ENCODE results near the gene KSR1. TPM values are rescaled to one million over a fixed set of nuclear protein-coding genes. Genes with fewer than 3 reads are reported as not detected.
A peak's percentile ranks its signal among the peaks of the same experiment; 100 is the strongest.

Gene KSR1
- total and polyA plus RNA-seq, 12 donors: 16.0 to 50.4 (median 38.5) TPM

DNA sequence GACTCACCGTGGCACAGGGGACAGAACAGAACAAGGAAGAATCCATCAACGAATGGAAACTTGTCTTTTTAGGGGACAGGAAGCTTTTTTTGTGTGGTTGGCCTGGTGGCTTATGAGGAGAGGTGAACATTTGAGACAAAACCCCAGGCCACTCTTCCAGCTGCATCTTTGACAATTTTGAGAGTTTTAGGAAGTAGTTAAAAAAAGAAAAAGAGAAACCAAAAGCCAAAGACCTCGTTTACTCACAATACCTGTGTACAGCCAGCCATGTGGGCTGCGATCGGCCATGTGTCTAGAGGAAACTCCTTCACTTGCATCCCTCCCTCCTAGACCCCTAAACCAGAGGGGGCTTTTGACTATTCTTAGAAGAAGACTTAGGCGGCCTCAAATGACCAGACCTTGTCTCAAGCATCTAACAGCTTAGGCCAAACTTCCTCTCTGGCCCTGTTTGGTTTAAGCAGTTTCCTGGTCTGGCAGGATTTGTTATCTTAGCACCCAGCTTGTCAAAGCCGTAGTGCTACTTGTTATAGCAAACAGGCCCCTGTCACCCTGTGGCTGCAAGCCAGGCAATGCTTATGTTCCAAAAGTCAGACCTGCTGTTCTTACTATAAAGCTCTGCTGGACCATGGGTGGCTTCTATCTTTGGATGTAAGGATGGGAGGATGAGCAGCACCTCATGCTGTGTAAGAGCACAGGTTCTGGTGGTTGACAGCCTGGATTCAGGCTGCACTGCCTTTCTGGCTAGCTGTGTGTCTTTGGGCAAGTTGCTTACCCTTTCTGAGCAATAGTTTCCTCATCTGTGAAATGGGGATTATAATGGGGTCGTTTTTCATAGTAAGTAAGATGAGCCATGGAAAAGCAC is 17.7 kb downstream of the KSR1 start:
- no peaks in the 10 kb centered on the region for H3K9me3 ChIP-seq (replicated peaks in 1 of 3)
- TF ChIP-seq POLR2A (IDR thresholded peaks at IDR 0.05): no peak
- TF ChIP-seq, protein P1, sequence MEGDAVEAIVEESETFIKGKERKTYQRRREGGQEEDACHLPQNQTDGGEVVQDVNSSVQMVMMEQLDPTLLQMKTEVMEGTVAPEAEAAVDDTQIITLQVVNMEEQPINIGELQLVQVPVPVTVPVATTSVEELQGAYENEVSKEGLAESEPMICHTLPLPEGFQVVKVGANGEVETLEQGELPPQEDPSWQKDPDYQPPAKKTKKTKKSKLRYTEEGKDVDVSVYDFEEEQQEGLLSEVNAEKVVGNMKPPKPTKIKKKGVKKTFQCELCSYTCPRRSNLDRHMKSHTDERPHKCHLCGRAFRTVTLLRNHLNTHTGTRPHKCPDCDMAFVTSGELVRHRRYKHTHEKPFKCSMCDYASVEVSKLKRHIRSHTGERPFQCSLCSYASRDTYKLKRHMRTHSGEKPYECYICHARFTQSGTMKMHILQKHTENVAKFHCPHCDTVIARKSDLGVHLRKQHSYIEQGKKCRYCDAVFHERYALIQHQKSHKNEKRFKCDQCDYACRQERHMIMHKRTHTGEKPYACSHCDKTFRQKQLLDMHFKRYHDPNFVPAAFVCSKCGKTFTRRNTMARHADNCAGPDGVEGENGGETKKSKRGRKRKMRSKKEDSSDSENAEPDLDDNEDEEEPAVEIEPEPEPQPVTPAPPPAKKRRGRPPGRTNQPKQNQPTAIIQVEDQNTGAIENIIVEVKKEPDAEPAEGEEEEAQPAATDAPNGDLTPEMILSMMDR (IDR thresholded peaks at IDR 0.05): no peak
- no peaks in the 10 kb centered on the region for H3K27me3 ChIP-seq
- intact Hi-C loops (cut with DNase I): no loop called here
- no peak overlapping the region for H3K4me3 ChIP-seq
- H3K4me1 ChIP-seq (replicated peaks in 1 of 2): peaks cover 17 to 48% of the 10 kb centered on the region in 2 donors
- peak in 5 of 7 donors; percentile 58 to 75 (median 63) for DNase-seq
- no peaks in the 10 kb centered on the region for H3K36me3 ChIP-seq (replicated peaks in 1 of 2)
- WGBS, 4 donors: 39 to 49% (median 42%) methylated on average over 8 of the region's 8 CpGs
- H3K27ac ChIP-seq: peak overlapping the region in 3 of 5 donors; percentile 16 to 38 (median 37)

DNA sequence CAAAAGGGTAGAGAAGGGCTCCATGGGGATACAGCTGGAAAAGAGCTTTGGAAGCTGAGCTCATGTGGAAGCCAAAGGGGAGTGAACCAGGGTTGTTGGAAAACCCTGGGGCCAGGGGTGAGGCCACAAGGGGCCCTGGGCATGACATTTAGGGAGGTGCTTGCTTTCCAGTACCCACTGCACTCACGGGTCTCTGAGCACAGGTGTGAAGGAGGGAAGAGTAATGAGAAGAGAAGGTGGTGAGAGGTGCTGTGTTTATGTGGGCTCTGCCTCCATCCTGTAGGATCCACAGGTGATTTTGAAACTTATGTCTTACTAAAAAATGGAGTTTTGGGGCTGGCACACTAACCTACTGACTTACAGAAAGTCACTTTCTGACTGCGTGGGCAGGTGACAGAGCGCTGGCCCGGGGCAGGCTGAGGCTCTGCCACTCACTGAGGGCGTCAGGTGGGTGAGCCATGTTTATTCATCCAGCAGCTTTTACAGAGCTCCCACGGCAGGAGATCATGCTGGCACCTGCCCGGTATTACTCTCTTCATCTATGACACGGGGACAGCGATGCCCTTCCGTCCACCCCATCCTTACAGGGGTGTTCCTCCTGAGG is 18.9 kb downstream of the KSR1 start:
- H3K27me3 ChIP-seq: no peaks in the 10 kb centered on the region
- H3K27ac ChIP-seq: no peak overlapping the region
- H3K9me3 ChIP-seq (replicated peaks in 1 of 3): no peaks in the 10 kb centered on the region
- 84 to 94% (median 91%) methylated on average over 8 to 10 of the region's 10 CpGs for whole genome bisulfite sequencing, 4 donors
- H3K36me3 ChIP-seq (replicated peaks in 1 of 2): no peaks in the 10 kb centered on the region
- peaks cover 10 to 41% of the 10 kb centered on the region in 2 donors for H3K4me1 ChIP-seq (replicated peaks in 1 of 2)
- no peak overlapping the region for H3K4me3 ChIP-seq
- TF ChIP-seq POLR2A (IDR thresholded peaks at IDR 0.05): no peak
- TF ChIP-seq, protein P1 (IDR thresholded peaks at IDR 0.05): no peak
- DNase-seq: no peak
- intact Hi-C loops (cut with DNase I): no loop called here

DNA sequence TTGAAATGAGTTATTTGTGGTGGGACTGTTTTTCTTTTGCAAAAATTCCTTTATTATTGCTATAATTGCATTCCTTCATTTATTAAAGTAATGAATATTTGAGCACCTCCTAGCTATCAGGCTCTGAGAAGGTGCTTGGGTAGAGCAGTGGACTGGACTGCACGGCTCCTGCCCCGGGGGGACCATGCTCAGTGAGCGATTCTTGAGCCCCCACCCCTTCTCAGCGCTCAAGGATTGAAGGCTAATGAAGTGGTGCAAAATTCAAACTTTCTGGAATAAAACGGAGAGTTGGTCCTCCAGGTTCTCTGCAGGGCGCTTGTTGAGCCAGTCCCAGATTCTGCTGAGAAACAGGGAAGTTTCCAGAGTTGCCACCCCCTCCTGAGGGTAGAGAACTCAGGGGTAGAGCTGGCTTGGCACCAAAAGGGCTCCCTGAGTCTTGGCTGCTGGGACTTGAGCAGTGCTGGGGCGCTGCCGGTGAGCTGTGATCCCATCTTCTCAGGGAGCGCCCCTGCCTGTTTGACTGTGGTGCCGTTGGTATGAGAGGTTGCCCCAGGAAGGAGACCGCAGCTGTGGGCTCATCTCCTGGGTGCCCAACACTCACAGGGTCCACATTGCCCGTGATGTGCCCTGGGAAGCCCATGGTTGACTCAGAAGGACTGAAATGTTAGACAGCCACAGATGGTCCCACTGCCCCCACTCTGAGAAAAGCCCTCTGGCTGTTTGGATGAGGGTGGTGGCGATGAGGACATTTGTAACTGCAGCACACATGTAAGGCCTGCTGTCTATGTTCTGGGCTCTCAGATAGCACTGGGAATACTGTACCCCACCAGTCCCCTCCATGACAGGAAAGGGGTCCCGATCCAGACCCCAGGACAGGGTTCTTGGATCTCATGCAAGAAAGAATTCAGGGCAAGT is 20.0 kb downstream of the KSR1 start:
- Histone ChIP-seq H3K4me3 (no peak overlapping the region), H3K27ac (no peak overlapping the region), H3K27me3 (no peaks in the 10 kb centered on the region), H3K36me3 (replicated peaks in 1 of 2) (no peaks in the 10 kb centered on the region), H3K4me1 (replicated peaks in 1 of 2) (peaks cover 10 to 31% of the 10 kb centered on the region in 2 donors), H3K9me3 (replicated peaks in 1 of 3) (no peaks in the 10 kb centered on the region)
- 87 to 91% (median 89%) methylated on average over 9 to 14 of the region's 14 CpGs for WGBS, 4 donors
- intact Hi-C loops (cut with DNase I): no loop called here
- no peak for TF ChIP-seq POLR2A (IDR thresholded peaks at IDR 0.05)
- DNase-seq: no peak

GRCh38 chr17:27477050-27477888 is 21.0 kb downstream of the KSR1 start:
- Histone ChIP-seq H3K4me3 (no peak overlapping the region), H3K4me1 (replicated peaks in 1 of 2) (peaks cover 10 to 21% of the 10 kb centered on the region in 2 donors), H3K9me3 (replicated peaks in 1 of 3) (no peaks in the 10 kb centered on the region), H3K36me3 (replicated peaks in 1 of 2) (no peaks in the 10 kb centered on the region), H3K27ac (no peak overlapping the region), H3K27me3 (no peaks in the 10 kb centered on the region)
- no peak for DNase-seq
- intact Hi-C loops (cut with DNase I): no loop called here
- WGBS, 4 donors: 68 to 79% (median 75%) methylated on average over 8 to 9 of the region's 9 CpGs
- no peak for TF ChIP-seq POLR2A (IDR thresholded peaks at IDR 0.05)
- TF ChIP-seq, protein P1 (IDR thresholded peaks at IDR 0.05): no peak
